Measurements from ENCODE around the gene DDX51. TPM values are rescaled to one million over a fixed set of nuclear protein-coding genes. Genes with fewer than 3 reads are reported as not detected.
A peak's percentile ranks its signal among the peaks of the same experiment; 100 is the strongest.

Gene DDX51
- total and polyA plus RNA-seq, 2 of the 13 experiments (the other 11 are each of a cell fraction or from before 2014, with no cell fraction given), result 10.1 TPM

DNA sequence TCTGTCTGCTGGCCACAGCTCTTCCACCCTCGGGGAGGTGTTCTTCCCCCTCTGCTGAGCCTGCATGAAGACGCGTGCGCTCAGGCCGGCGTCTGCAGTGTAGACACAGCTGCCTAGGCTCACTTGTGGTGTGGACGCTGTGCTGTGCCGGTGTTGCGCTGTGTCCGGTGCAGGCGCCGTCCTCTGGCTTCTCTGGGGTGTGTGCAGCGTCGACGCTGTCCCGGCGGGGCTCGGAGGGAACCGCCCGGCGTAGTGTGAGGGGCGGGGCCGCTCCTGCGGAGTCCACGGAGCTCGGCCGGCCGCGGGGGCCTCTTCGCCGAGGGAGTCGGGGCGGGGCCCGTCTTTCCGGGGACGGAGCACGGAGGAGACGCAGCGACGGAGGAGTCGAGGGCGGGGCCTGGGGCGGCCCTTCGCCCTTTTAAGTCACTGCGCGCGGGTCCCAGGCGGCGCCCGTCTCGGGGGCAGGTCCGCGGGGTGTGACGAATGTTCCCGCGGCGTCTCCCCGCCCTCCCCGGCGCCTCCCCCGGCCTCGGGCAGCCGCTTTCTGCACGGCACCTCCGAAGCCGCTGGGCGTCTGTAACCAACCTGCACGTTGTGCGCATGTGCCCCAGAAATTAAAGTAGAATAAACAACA, 45.4 kb upstream of the DDX51 start (continued):
- TF ChIP-seq NFKB2 (CRISPR knock-in tag; IDR thresholded peaks at IDR 0.05; ENCODE audit: borderline replicate concordance), result no peak
- TF ChIP-seq NPAS2 (CRISPR knock-in tag; IDR thresholded peaks at IDR 0.05; ENCODE audit: borderline replicate concordance), result no peak
- TF ChIP-seq, protein P1, sequence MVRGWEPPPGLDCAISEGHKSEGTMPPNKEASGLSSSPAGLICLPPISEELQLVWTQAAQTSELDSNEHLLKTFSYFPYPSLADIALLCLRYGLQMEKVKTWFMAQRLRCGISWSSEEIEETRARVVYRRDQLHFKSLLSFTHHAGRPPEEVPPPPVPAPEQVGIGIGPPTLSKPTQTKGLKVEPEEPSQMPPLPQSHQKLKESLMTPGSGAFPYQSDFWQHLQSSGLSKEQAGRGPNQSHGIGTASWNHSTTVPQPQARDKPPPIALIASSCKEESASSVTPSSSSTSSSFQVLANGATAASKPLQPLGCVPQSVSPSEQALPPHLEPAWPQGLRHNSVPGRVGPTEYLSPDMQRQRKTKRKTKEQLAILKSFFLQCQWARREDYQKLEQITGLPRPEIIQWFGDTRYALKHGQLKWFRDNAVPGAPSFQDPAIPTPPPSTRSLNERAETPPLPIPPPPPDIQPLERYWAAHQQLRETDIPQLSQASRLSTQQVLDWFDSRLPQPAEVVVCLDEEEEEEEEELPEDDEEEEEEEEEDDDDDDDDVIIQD (CRISPR knock-in tag; IDR thresholded peaks at IDR 0.05; ENCODE audit: low read depth), result no peak
- TF ChIP-seq ZNF773 (CRISPR knock-in tag; IDR thresholded peaks at IDR 0.05; ENCODE audit: borderline replicate concordance), result no peak
- no peak for TF ChIP-seq ZNF253 (CRISPR knock-in tag; IDR thresholded peaks at IDR 0.05; ENCODE audit: borderline replicate concordance)
- no peak for TF ChIP-seq ZKSCAN8 (CRISPR knock-in tag; IDR thresholded peaks at IDR 0.05; ENCODE audit: borderline replicate concordance)
- no peak for TF ChIP-seq KAT8 (CRISPR knock-in tag; IDR thresholded peaks at IDR 0.05)
- no peak for TF ChIP-seq HOXA3 (CRISPR knock-in tag; IDR thresholded peaks at IDR 0.05)
- no peak for TF ChIP-seq TCF12 (IDR thresholded peaks at IDR 0.05)
- TF ChIP-seq TCF12 (CRISPR knock-in tag; IDR thresholded peaks at IDR 0.05), result no peak
- TF ChIP-seq ZFP62 (CRISPR knock-in tag; IDR thresholded peaks at IDR 0.05), result no peak
- TF ChIP-seq, protein P2, sequence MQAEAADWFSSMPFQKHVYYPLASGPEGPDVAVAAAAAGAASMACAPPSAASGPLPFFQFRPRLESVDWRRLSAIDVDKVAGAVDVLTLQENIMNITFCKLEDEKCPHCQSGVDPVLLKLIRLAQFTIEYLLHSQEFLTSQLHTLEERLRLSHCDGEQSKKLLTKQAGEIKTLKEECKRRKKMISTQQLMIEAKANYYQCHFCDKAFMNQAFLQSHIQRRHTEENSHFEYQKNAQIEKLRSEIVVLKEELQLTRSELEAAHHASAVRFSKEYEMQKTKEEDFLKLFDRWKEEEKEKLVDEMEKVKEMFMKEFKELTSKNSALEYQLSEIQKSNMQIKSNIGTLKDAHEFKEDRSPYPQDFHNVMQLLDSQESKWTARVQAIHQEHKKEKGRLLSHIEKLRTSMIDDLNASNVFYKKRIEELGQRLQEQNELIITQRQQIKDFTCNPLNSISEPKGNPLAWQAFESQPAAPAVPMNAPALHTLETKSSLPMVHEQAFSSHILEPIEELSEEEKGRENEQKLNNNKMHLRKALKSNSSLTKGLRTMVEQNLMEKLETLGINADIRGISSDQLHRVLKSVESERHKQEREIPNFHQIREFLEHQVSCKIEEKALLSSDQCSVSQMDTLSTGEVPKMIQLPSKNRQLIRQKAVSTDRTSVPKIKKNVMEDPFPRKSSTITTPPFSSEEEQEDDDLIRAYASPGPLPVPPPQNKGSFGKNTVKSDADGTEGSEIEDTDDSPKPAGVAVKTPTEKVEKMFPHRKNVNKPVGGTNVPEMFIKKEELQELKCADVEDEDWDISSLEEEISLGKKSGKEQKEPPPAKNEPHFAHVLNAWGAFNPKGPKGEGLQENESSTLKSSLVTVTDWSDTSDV (CRISPR knock-in tag; IDR thresholded peaks at IDR 0.05), result peak; percentile 57; the same call in 1 of the 2 replicates
- no peak for TF ChIP-seq ZNF382 (CRISPR knock-in tag; IDR thresholded peaks at IDR 0.05; ENCODE audit: borderline replicate concordance)
- TF ChIP-seq PAXIP1 (CRISPR knock-in tag; conservative IDR thresholded peaks at IDR 0.05), result no peak
- no peak for TF ChIP-seq KLF12 (CRISPR knock-in tag; IDR thresholded peaks at IDR 0.05; ENCODE audit: borderline replicate concordance)
- TF ChIP-seq ZNF782 (CRISPR knock-in tag; IDR thresholded peaks at IDR 0.05; ENCODE audit: borderline replicate concordance), result no peak
- TF ChIP-seq ZBTB34 (CRISPR knock-in tag; IDR thresholded peaks at IDR 0.05), result no peak
- no peak for TF ChIP-seq ZNF468 (CRISPR knock-in tag; IDR thresholded peaks at IDR 0.05)
- peak; percentile 95 for TF ChIP-seq HNRNPLL (IDR thresholded peaks at IDR 0.05; ENCODE audit: low read depth, low read length, poor library complexity, severe bottlenecking)
- TF ChIP-seq ZFP82 (CRISPR knock-in tag; IDR thresholded peaks at IDR 0.05; ENCODE audit: borderline replicate concordance), result no peak
